ENCODE data around the gene PYGO2.

Gene PYGO2

DNA sequence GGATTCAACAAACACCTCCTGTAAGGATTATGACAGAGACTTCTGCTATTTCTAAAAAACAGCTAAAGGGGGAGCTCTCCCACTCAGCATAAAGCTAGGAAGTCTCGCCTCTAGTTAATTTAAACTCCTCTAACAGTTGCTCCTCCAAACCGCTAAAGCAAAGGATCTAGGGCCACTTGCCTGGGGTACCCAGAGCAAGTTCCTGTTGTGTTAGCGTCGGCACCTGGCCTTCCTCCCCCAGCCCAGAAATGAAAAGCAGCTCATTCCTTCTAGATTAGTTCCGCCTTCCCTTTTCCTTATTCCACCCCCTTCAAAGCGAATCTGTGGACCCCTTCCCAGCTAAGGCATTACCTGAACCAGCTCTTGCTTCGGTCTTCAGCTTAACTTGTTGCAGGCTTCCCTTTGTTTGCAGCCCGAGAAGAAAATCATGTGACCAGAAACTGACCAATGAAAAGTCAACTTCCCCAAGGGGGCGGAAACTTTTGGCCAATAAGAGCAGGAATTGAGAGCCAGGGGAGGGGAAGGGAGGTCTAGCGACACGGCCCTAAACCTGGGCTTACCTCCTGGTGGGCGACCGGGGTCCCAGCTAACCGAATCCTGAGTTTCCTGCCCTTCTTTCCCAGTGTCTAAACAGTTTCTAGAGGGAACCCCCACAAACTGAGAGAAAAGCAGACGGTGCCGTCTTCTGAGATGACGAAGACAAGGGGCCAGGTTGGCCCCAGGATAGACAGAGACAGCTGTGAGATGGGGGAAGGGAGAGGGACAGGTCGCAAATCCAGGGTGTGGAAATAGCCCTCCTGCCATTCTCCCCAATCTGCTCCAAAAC is 5.7 kb downstream of the PYGO2 start, which contains the start of gene PBXIP1:
PBXIP1 (minus strand) TSS at position 382 of the 826 bp plus-strand sequence. CDS start 2,378 bp downstream, outside the sequence.
- Histone ChIP-seq H3K27ac (ENCODE audit: low read length) (peak within 1 kb of the TSS; percentile 35), H3K4me1 (ENCODE audit: insufficient read depth, low read length) (peaks cover 18% of the 10 kb centered on the region), H3K9ac (ENCODE audit: low read depth, low read length) (peak within 1 kb of the TSS; percentile 82)

DNA sequence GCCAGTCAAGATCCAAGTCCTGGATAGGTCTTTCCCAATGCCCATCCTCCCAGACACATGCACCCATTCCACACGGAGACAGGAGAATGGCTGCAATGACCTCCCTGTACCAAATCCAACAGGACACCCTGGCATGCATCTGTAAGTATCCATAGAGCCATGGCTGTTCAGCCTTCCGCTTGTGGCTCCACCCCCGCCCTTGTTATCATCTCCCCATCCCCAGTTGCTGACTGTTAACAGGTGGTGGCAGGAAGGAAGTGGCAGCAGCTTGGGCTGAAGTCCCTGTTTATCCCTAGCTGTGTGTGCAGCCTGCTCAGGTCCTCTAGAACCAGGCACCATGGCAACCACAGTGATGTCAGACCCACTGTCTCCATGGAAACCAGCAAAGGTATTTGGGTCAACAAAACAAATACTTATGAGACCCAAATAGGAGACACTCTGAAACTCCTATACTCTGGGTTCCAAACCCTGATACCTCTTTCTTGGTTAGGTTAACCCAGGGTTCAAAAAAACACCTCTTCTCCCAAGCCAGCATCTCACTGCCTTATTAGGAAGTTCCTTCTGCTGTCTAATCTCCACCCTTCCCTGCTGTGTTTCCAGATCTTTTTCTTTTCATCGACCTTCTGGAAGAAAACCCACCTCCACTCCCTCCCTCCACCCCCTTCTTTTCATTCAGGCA is 6.4 kb downstream of the PYGO2 start:
- no peaks in the 10 kb centered on the region for H3K27me3 ChIP-seq (ENCODE audit: insufficient read depth, low read length)
- H3K36me3 ChIP-seq (ENCODE audit: insufficient read depth, low read depth, low read length) = peaks cover 16% of the 10 kb centered on the region; the same call in 1 of the 2 replicates
- peaks cover 18% of the 10 kb centered on the region for H3K4me1 ChIP-seq (ENCODE audit: insufficient read depth, low read length)
- H3K9ac ChIP-seq (ENCODE audit: low read depth, low read length) = peak overlapping the region; percentile 82
- H3K4me3 ChIP-seq (ENCODE audit: low read length) = peak overlapping the region; percentile 82
- H3K27ac ChIP-seq (ENCODE audit: low read length) = peak overlapping the region; percentile 35
- no peaks in the 10 kb centered on the region for H3K9me3 ChIP-seq (ENCODE audit: insufficient read depth, low read depth, low read length)

More for the DNA sequence above, 5.7 kb downstream of the PYGO2 start, which contains the start of gene PBXIP1:
- H3K27me3 ChIP-seq (ENCODE audit: insufficient read depth, low read length) = no peaks in the 10 kb centered on the region
- H3K36me3 ChIP-seq (ENCODE audit: insufficient read depth, low read depth, low read length) = peaks cover 16% of the 10 kb centered on the region; the same call in 1 of the 2 replicates
- peak within 1 kb of the TSS; percentile 82 for H3K4me3 ChIP-seq (ENCODE audit: low read length)
- no peaks in the 10 kb centered on the region for H3K9me3 ChIP-seq (ENCODE audit: insufficient read depth, low read depth, low read length)

DNA sequence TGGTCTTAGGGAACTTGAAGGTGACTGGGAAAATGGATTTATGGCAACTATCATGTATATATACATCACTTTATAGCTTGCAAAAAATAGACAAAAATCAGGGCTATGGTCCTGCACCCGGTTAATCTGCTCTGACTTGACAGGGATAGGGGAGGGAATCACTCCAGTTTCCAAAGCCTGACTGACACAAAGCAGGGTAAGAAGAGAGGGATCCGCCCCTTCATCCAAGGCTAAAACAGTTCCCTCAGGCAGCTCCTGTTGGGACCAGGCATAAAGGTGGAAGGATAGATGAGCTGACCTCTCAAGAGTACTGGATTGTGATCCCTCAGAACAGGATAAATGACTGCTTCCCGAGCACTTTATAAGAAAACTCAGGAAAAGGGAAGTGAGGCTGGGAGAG is 7.0 kb downstream of the PYGO2 start:
- Histone ChIP-seq H3K4me3 (ENCODE audit: low read length) (peak overlapping the region; percentile 82; the same call in 1 of the 2 replicates), H3K27ac (ENCODE audit: low read length) (no peak overlapping the region), H3K4me1 (ENCODE audit: insufficient read depth, low read length) (peaks cover 18% of the 10 kb centered on the region), H3K36me3 (ENCODE audit: insufficient read depth, low read depth, low read length) (peaks cover 14% of the 10 kb centered on the region; the same call in 1 of the 2 replicates), H3K9me3 (ENCODE audit: insufficient read depth, low read depth, low read length) (no peaks in the 10 kb centered on the region), H3K9ac (ENCODE audit: low read depth, low read length) (peak overlapping the region; percentile 82; the same call in 1 of the 2 replicates), H3K27me3 (ENCODE audit: insufficient read depth, low read length) (no peaks in the 10 kb centered on the region)

DNA sequence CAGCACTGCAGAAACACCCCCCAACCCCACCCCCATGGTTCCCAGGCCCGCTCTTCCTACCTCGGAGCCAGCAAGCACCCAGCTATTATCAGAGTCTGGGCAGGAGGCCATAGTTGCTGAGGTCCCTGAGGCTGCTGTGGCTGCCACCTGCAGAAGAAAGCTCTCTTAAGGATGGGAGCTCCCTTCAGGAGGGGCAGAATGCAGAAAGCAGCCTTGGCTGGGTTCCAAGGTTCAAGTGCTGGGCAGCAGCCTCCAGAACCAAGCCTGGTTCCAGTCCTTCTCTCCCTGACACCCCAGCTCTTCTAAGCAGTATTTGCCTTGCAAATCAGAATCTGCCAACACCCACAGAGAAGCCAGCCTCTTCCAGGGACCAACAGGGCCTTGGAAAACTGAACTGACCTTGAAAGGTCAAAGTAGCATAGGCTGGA is 8.0 kb downstream of the PYGO2 start:
- peaks cover 18% of the 10 kb centered on the region for H3K4me1 ChIP-seq (ENCODE audit: insufficient read depth, low read length)
- no peak overlapping the region for H3K27ac ChIP-seq (ENCODE audit: low read length)
- H3K9ac ChIP-seq (ENCODE audit: low read depth, low read length) = 0 out of 2 replicates have a peak overlapping the region, but pooled peaks have one; percentile 9
- no peaks in the 10 kb centered on the region for H3K27me3 ChIP-seq (ENCODE audit: insufficient read depth, low read length)
- H3K9me3 ChIP-seq (ENCODE audit: insufficient read depth, low read depth, low read length) = no peaks in the 10 kb centered on the region
- H3K36me3 ChIP-seq (ENCODE audit: insufficient read depth, low read depth, low read length) = peaks cover 5% of the 10 kb centered on the region; the same call in 1 of the 2 replicates
- H3K4me3 ChIP-seq (ENCODE audit: low read length) = no peak overlapping the region

DNA sequence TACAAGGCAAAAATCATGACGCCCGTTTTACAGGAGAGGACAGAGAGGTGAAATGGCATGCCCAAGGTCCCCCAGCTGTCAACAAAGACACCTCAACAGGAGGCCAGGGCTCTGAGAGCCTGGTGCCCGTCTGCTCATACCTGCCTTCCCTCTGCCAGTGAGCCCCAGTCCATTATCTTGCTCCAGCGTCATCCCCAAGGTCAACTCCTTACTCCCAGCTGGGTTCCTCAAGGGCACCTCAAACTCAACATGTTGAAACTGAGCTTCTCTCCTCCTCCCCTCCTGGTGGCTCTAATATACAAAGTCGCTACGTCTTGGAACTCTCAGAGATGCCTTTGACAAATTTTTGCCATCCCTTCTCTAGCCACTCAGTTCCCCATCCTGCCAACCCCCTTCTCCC is 8.9 kb downstream of the PYGO2 start:
- H3K36me3 ChIP-seq (ENCODE audit: insufficient read depth, low read depth, low read length) = no peaks in the 10 kb centered on the region; the same call in 1 of the 2 replicates
- H3K4me1 ChIP-seq (ENCODE audit: insufficient read depth, low read length) = peaks cover 18% of the 10 kb centered on the region
- H3K4me3 ChIP-seq (ENCODE audit: low read length) = no peak overlapping the region
- H3K27me3 ChIP-seq (ENCODE audit: insufficient read depth, low read length) = no peaks in the 10 kb centered on the region
- H3K9ac ChIP-seq (ENCODE audit: low read depth, low read length) = no peak overlapping the region
- no peaks in the 10 kb centered on the region for H3K9me3 ChIP-seq (ENCODE audit: insufficient read depth, low read depth, low read length)
- H3K27ac ChIP-seq (ENCODE audit: low read length) = no peak overlapping the region

DNA sequence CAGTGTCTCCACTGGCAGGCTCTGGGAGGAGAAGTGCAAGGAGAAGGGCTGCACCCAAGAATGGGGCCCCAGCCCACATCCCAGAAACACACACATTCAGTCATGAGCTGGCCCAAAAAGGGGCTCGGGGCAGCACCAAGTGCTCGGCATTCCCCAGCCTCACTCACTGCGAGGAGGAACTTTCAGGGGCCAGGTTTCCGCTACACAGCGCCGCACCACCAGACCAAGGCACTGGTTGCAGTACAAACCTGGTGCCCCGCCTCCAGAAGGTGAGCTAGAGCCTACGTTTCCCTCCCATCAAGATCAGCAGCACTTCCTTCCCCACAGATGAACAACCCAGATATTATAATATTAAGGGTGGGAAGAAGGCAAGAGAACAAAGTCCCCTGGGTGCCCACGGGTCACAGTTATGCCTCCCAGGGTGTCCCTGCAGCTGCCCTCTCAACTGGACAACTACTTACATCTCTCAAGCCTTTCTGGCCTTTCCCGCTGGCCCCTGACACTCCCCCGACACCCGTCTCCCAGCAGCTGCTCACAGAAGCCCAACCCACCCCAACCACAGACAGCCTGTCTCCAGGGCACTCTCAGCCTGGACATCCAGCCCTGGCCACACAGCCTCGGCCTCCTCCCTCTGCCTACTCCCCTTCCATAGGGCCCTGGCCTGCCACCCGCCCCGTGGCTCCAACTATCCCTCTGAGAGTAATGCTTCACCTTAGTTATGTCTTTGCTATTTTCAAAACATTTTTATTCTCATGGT is 9.5 kb downstream of the PYGO2 start:
- Histone ChIP-seq H3K36me3 (ENCODE audit: insufficient read depth, low read depth, low read length) (no peaks in the 10 kb centered on the region), H3K9ac (ENCODE audit: low read depth, low read length) (no peak overlapping the region), H3K27ac (ENCODE audit: low read length) (no peak overlapping the region), H3K27me3 (ENCODE audit: insufficient read depth, low read length) (no peaks in the 10 kb centered on the region), H3K4me1 (ENCODE audit: insufficient read depth, low read length) (peaks cover 13% of the 10 kb centered on the region), H3K4me3 (ENCODE audit: low read length) (no peak overlapping the region), H3K9me3 (ENCODE audit: insufficient read depth, low read depth, low read length) (no peaks in the 10 kb centered on the region)

DNA sequence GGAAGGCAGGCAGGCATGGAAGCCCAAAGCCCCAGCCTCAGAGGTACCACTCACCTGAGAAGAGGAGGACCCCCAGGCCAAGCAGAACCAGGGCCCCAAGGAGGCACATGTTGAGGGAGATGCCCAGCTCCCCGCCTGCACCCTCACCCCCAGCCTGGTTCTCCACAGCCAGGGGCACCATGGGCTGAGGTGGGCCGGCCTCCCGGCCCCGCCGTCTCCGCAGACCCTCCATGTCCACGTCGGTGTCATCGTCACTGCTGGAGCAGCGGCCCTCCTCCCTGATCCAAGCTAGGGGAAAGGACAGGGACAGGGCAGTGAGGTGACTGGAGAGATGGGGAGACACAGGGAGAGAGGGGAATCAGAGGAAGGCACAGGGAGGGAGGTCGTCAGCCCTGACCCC is 13.5 kb downstream of the PYGO2 start:
- no peaks in the 10 kb centered on the region for H3K36me3 ChIP-seq (ENCODE audit: insufficient read depth, low read depth, low read length)
- no peaks in the 10 kb centered on the region for H3K4me1 ChIP-seq (ENCODE audit: insufficient read depth, low read length)
- H3K4me3 ChIP-seq (ENCODE audit: low read length) = no peak overlapping the region
- H3K27me3 ChIP-seq (ENCODE audit: insufficient read depth, low read length) = no peaks in the 10 kb centered on the region
- no peaks in the 10 kb centered on the region for H3K9me3 ChIP-seq (ENCODE audit: insufficient read depth, low read depth, low read length)
- H3K27ac ChIP-seq (ENCODE audit: low read length) = no peak overlapping the region
- no peak overlapping the region for H3K9ac ChIP-seq (ENCODE audit: low read depth, low read length)

DNA sequence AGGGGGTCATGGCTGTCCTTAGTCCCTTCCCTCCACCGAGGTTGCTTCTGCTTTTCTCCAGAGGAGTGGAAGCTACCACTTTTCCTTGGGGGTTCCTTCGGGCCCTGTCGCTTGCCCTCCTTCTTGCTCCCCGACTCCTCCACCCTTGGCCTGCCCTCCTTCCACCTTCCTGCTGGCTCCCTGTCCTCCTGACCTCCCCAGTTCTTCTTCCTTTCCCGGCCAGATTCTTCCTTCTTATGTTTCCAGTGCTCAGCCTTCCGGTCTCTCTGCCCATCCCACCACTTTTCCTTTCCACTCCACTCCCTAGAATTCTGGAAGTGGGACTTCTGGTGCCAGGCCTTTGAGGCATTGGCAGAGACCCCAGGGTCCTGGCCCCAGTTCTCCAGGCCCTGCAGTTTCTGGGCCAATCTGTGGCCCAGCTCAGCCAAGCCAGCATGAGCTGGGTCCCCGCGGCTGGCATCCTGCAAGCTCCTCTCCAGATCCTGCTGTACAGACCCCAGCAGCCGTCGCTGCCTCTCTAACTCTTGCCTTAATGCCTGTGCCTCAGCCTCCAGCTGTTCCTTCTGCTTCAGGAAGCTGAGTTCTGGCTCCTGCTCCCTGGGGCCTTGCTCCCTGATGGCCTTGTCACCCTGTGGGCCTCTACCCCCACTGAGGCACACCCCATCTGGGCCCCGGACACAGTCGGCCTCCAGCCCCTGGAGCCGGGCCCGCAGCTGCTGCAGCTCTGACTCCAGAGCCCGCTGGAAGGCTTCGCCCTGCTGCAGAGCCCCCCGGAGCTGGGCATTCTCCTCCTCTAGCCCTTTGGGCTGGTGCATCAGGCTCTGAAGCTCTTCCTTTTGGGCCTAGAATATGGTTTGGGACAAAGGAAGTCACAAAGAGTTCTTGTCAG is 15.4 kb downstream of the PYGO2 start:
- no peaks in the 10 kb centered on the region for H3K4me1 ChIP-seq (ENCODE audit: insufficient read depth, low read length)
- no peaks in the 10 kb centered on the region for H3K9me3 ChIP-seq (ENCODE audit: insufficient read depth, low read depth, low read length)
- no peak overlapping the region for H3K9ac ChIP-seq (ENCODE audit: low read depth, low read length)
- H3K4me3 ChIP-seq (ENCODE audit: low read length) = no peak overlapping the region
- H3K27ac ChIP-seq (ENCODE audit: low read length) = no peak overlapping the region
- no peaks in the 10 kb centered on the region for H3K27me3 ChIP-seq (ENCODE audit: insufficient read depth, low read length)
- no peaks in the 10 kb centered on the region for H3K36me3 ChIP-seq (ENCODE audit: insufficient read depth, low read depth, low read length)

DNA sequence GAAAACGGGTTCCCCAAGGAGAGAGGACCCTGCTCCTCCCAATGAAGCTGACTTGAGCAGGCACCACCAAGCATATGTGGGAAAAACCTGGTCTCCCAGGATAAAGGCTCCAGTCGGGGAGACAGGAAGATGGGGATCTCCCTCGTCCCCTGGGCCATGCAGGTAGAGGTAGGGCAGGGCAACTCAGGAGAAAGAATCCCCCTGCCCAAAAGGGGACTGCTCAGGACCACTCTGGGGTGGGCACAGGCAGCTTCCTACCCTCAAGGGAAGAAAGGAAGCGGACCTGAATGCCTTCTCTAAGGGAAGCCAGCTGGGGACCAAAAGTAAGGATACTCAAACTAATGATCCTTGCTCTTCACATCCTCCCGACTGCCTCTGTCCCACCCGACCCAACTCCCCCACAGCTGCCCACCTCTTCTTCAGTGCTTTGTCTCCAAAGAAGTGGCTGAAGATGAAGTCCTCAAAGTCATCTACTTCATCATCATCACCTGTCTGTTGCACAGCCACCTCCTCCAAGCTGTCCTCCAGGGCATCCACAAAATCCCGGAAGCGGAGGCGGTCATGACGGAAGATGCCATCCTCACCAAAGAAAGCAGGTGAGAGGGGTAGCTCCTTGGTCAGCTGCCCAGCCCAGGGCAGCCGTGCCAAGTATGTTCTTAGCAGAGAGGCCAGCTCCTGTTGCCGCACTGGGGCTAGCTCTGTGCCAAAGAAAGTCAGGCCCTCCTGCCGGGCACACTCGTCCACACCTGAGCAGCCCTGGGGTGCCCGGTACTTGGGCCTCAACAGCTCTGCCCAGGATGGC is 16.2 kb downstream of the PYGO2 start:
- H3K27ac ChIP-seq (ENCODE audit: low read length) = no peak overlapping the region
- no peak overlapping the region for H3K4me3 ChIP-seq (ENCODE audit: low read length)
- H3K9ac ChIP-seq (ENCODE audit: low read depth, low read length) = no peak overlapping the region
- H3K9me3 ChIP-seq (ENCODE audit: insufficient read depth, low read depth, low read length) = no peaks in the 10 kb centered on the region
- H3K4me1 ChIP-seq (ENCODE audit: insufficient read depth, low read length) = peaks cover 4% of the 10 kb centered on the region; the same call in 1 of the 2 replicates
- no peaks in the 10 kb centered on the region for H3K27me3 ChIP-seq (ENCODE audit: insufficient read depth, low read length)
- no peaks in the 10 kb centered on the region for H3K36me3 ChIP-seq (ENCODE audit: insufficient read depth, low read depth, low read length)

Data from iPS-20b (cell line).